ENCODE results near the gene SRSF1.
A peak's percentile ranks its signal among the peaks of the same experiment; 100 is the strongest.

The SRSF1 gene

GRCh38 chr17:57953705-57954396, 53.2 kb downstream of the SRSF1 start:
- Histone ChIP-seq H3K9ac (ENCODE audit: low read depth, low read length) (no peak overlapping the region), H3K4me1 (ENCODE audit: control insufficient read depth, insufficient read depth, low read length) (peaks cover 35% of the 10 kb centered on the region), H3K36me3 (ENCODE audit: control insufficient read depth, insufficient read depth, low read length) (no peaks in the 10 kb centered on the region), H3K27me3 (ENCODE audit: control insufficient read depth, insufficient read depth, low read length) (peaks cover 41% of the 10 kb centered on the region), H3K4me3 (ENCODE audit: low read depth, low read length) (peak overlapping the region; percentile 70), H3K27ac (ENCODE audit: low read depth, low read length) (peak overlapping the region; percentile 71), H3K9me3 (ENCODE audit: control insufficient read depth, insufficient read depth, low read length) (no peaks in the 10 kb centered on the region)

Data from HUES48 (cell line).